ENCODE results near the gene NDUFAF7. TPM values are rescaled to one million over a fixed set of nuclear protein-coding genes. Genes with fewer than 3 reads are reported as not detected.

Gene NDUFAF7
- total and polyA plus RNA-seq, 10 of the 15 experiments (the other 5 are each of a cell fraction or from before 2014, with no cell fraction given) = 16.6 to 39.5 (median 24.3) TPM

GRCh38 chr2:37297632-37298031 is 66.2 kb downstream of the NDUFAF7 start:
- no TSS peak for BruUV-seq (replicated peaks)
- intact Hi-C loops (cut with micrococcal nuclease; ENCODE audit: unreplicated experiment) = no loop called here
- in situ Hi-C loops (cut with MboI) = no loop called here

More at GRCh38 chr2:37297632-37298031, 66.2 kb downstream of the NDUFAF7 start:
- RAD21 ChIA-PET (ENCODE audit: unreplicated experiment) = no interaction called here
- DNase-seq (ENCODE audit: low read depth, low spot score) (no peak), FAIRE-seq (no peak), ATAC-seq (no peak)
- POLR2A ChIA-PET = no interaction called here
- no peaks in the 10 kb centered on the region for H3K36me3 ChIP-seq (ENCODE audit: control insufficient read depth in 2 of 2, insufficient read depth in 2 of 2, low read length in 1 of 2)
- H3K27ac ChIP-seq (ENCODE audit: control insufficient read depth, insufficient read depth) = no peak overlapping the region
- no peak for TF ChIP-seq ZNF384 (IDR thresholded peaks at IDR 0.05; ENCODE audit: borderline replicate concordance, low read depth, low read length)
- TF ChIP-seq RCOR1 (conservative IDR thresholded peaks at IDR 0.05; ENCODE audit: low read depth, low read length) = no peak
- no peak overlapping the region for H2AFZ ChIP-seq (ENCODE audit: control insufficient read depth, low read depth, low read length)
- H3K27me3 ChIP-seq (replicated peaks in 1 of 2; ENCODE audit: control insufficient read depth in 2 of 2, insufficient read depth in 2 of 2, low read length in 1 of 2) = no peaks in the 10 kb centered on the region
- H4K20me1 ChIP-seq (ENCODE audit: control insufficient read depth, insufficient read depth) = no peaks in the 10 kb centered on the region
- CTCF ChIA-PET = no interaction called here
- no peaks in the 10 kb centered on the region for H3K79me2 ChIP-seq (ENCODE audit: control insufficient read depth, insufficient read depth, low read length)
- no peak overlapping the region for H3K9ac ChIP-seq (ENCODE audit: control insufficient read depth, insufficient read depth, low read length)
- H3K4me1 ChIP-seq (ENCODE audit: control insufficient read depth, insufficient read depth, low read length) = no peaks in the 10 kb centered on the region
- H3K4me3 ChIP-seq = no peak overlapping the region
- H3K4me2 ChIP-seq (ENCODE audit: control insufficient read depth, insufficient read depth) = no peak overlapping the region
- SMC1A ChIA-PET (ENCODE audit: uncharacterized antibody, unreplicated experiment) = no interaction called here
- H3K9me3 ChIP-seq (replicated peaks; ENCODE audit: control insufficient read depth, insufficient read depth, low read length) = no peaks in the 10 kb centered on the region

Other genes with a start within 250 kb of the NDUFAF7 start
Only the 7 nearest of the 8 such genes appear.
- 16.7 and 19.2 TPM in 2 replicates for gene GPATCH11, start 147.1 kb upstream of the NDUFAF7 start, total RNA-seq (2014; rRNA removed)
- 28.5 and 31.8 TPM in 2 replicates for gene GPATCH11, start 147.1 kb upstream of the NDUFAF7 start, total RNA-seq (2014; rRNA removed; fragmentation: Illumina TruSeq; extraction: Trizol)
- 11.8 and 13.5 TPM in 2 replicates for gene GPATCH11, start 147.1 kb upstream of the NDUFAF7 start, total RNA-seq (2021)
- gene GPATCH11, start 147.1 kb upstream of the NDUFAF7 start, polyA plus RNA-seq (2011; rRNA removed) = 15.6 and 25.2 TPM in 2 replicates
- gene GPATCH11, start 147.1 kb upstream of the NDUFAF7 start, polyA plus RNA-seq (2014; fragmentation: Illumina TruSeq; extraction: Trizol) = 30.4 and 38.6 TPM in 2 replicates
- gene GPATCH11, start 147.1 kb upstream of the NDUFAF7 start, polyA plus RNA-seq (2014; fragmentation: Nextera tagmentation; extraction: Ambion mirVana) = 10 to 100 TPM; 11.5 to 15.9 TPM
- gene GPATCH11, start 147.1 kb upstream of the NDUFAF7 start, polyA plus RNA-seq (2014; rRNA removed) = 14.6 and 16.3 TPM in 2 replicates
- gene GPATCH11, start 147.1 kb upstream of the NDUFAF7 start, polyA plus RNA-seq (2016; fragmentation: Nextera tagmentation; extraction: Ambion mirVana) = 10 to 100 TPM; 18.4 to 18.5 TPM
- 44.4 and 53.4 TPM in 2 replicates for gene EIF2AK2, start 74.7 kb upstream of the NDUFAF7 start, total RNA-seq (2014; rRNA removed)
- 59.7 and 66.5 TPM in 2 replicates for gene EIF2AK2, start 74.7 kb upstream of the NDUFAF7 start, total RNA-seq (2014; rRNA removed; fragmentation: Illumina TruSeq; extraction: Trizol)
- 69.8 and 72.9 TPM in 2 replicates for gene EIF2AK2, start 74.7 kb upstream of the NDUFAF7 start, total RNA-seq (2021)
- gene EIF2AK2, start 74.7 kb upstream of the NDUFAF7 start, polyA plus RNA-seq (2011; rRNA removed) = 70.6 and 110 TPM in 2 replicates
- 66.9 and 85.4 TPM in 2 replicates for gene EIF2AK2, start 74.7 kb upstream of the NDUFAF7 start, polyA plus RNA-seq (2014; fragmentation: Illumina TruSeq; extraction: Trizol)
- 10 to 100 TPM; 16.2 to 34.6 TPM for gene EIF2AK2, start 74.7 kb upstream of the NDUFAF7 start, polyA plus RNA-seq (2014; fragmentation: Nextera tagmentation; extraction: Ambion mirVana)
- gene EIF2AK2, start 74.7 kb upstream of the NDUFAF7 start, polyA plus RNA-seq (2014; rRNA removed) = 40.2 and 46.7 TPM in 2 replicates
- gene EIF2AK2, start 74.7 kb upstream of the NDUFAF7 start, polyA plus RNA-seq (2016; fragmentation: Nextera tagmentation; extraction: Ambion mirVana) = 10 to 100 TPM; 70.9 to 81.4 TPM
- not detected in 2 replicates for gene SULT6B1, start 43.0 kb upstream of the NDUFAF7 start, total RNA-seq (2014; rRNA removed)
- gene SULT6B1, start 43.0 kb upstream of the NDUFAF7 start, total RNA-seq (2014; rRNA removed; fragmentation: Illumina TruSeq; extraction: Trizol) = not detected in 2 replicates
- not detected in 2 replicates for gene SULT6B1, start 43.0 kb upstream of the NDUFAF7 start, total RNA-seq (2021)
- not detected in 2 replicates for gene SULT6B1, start 43.0 kb upstream of the NDUFAF7 start, polyA plus RNA-seq (2011; rRNA removed)
- not detected in 2 replicates for gene SULT6B1, start 43.0 kb upstream of the NDUFAF7 start, polyA plus RNA-seq (2014; fragmentation: Illumina TruSeq; extraction: Trizol)
- not detected for gene SULT6B1, start 43.0 kb upstream of the NDUFAF7 start, polyA plus RNA-seq (2014; fragmentation: Nextera tagmentation; extraction: Ambion mirVana)
- not detected in 2 replicates for gene SULT6B1, start 43.0 kb upstream of the NDUFAF7 start, polyA plus RNA-seq (2014; rRNA removed)
- not detected for gene SULT6B1, start 43.0 kb upstream of the NDUFAF7 start, polyA plus RNA-seq (2016; fragmentation: Nextera tagmentation; extraction: Ambion mirVana)
- gene CEBPZOS, start 35.2 kb upstream of the NDUFAF7 start, total RNA-seq (2014; rRNA removed) = 28.1 and 31.2 TPM in 2 replicates
- gene CEBPZOS, start 35.2 kb upstream of the NDUFAF7 start, total RNA-seq (2014; rRNA removed; fragmentation: Illumina TruSeq; extraction: Trizol) = 26.5 and 27.1 TPM in 2 replicates
- gene CEBPZOS, start 35.2 kb upstream of the NDUFAF7 start, total RNA-seq (2021) = 32.1 and 33.2 TPM in 2 replicates
- gene CEBPZOS, start 35.2 kb upstream of the NDUFAF7 start, polyA plus RNA-seq (2011; rRNA removed) = 47.8 and 73.5 TPM in 2 replicates
- 41.3 and 46.2 TPM in 2 replicates for gene CEBPZOS, start 35.2 kb upstream of the NDUFAF7 start, polyA plus RNA-seq (2014; fragmentation: Illumina TruSeq; extraction: Trizol)
- gene CEBPZOS, start 35.2 kb upstream of the NDUFAF7 start, polyA plus RNA-seq (2014; fragmentation: Nextera tagmentation; extraction: Ambion mirVana) = 10 to 100 TPM; 22.9 to 50.8 TPM
- 44.3 and 48.5 TPM in 2 replicates for gene CEBPZOS, start 35.2 kb upstream of the NDUFAF7 start, polyA plus RNA-seq (2014; rRNA removed)
- gene CEBPZOS, start 35.2 kb upstream of the NDUFAF7 start, polyA plus RNA-seq (2016; fragmentation: Nextera tagmentation; extraction: Ambion mirVana) = 10 to 100 TPM; 36.8 to 47.9 TPM
- gene CEBPZ, start 62 bp upstream of the NDUFAF7 start, total RNA-seq (2014; rRNA removed) = 38.0 and 46.3 TPM in 2 replicates
- gene CEBPZ, start 62 bp upstream of the NDUFAF7 start, total RNA-seq (2014; rRNA removed; fragmentation: Illumina TruSeq; extraction: Trizol) = 77.3 and 89.2 TPM in 2 replicates
- gene CEBPZ, start 62 bp upstream of the NDUFAF7 start, total RNA-seq (2021) = 57.6 and 62.0 TPM in 2 replicates
- gene CEBPZ, start 62 bp upstream of the NDUFAF7 start, polyA plus RNA-seq (2011; rRNA removed) = 29.4 and 48.4 TPM in 2 replicates
- 60.1 and 76.4 TPM in 2 replicates for gene CEBPZ, start 62 bp upstream of the NDUFAF7 start, polyA plus RNA-seq (2014; fragmentation: Illumina TruSeq; extraction: Trizol)
- gene CEBPZ, start 62 bp upstream of the NDUFAF7 start, polyA plus RNA-seq (2014; fragmentation: Nextera tagmentation; extraction: Ambion mirVana) = 10 to 100 TPM; 38.2 to 69.6 TPM
- 33.0 and 36.1 TPM in 2 replicates for gene CEBPZ, start 62 bp upstream of the NDUFAF7 start, polyA plus RNA-seq (2014; rRNA removed)
- gene CEBPZ, start 62 bp upstream of the NDUFAF7 start, polyA plus RNA-seq (2016; fragmentation: Nextera tagmentation; extraction: Ambion mirVana) = 10 to 100 TPM; 43.2 to 55.7 TPM
- 9.0 and 11.4 TPM in 2 replicates for gene PRKD3, start 93.2 kb downstream of the NDUFAF7 start, total RNA-seq (2014; rRNA removed)
- gene PRKD3, start 93.2 kb downstream of the NDUFAF7 start, total RNA-seq (2014; rRNA removed; fragmentation: Illumina TruSeq; extraction: Trizol) = 12.0 and 13.7 TPM in 2 replicates
- gene PRKD3, start 93.2 kb downstream of the NDUFAF7 start, total RNA-seq (2021) = 10.4 and 14.9 TPM in 2 replicates
- 8.2 and 10.8 TPM in 2 replicates for gene PRKD3, start 93.2 kb downstream of the NDUFAF7 start, polyA plus RNA-seq (2011; rRNA removed)
- 11.1 and 14.2 TPM in 2 replicates for gene PRKD3, start 93.2 kb downstream of the NDUFAF7 start, polyA plus RNA-seq (2014; fragmentation: Illumina TruSeq; extraction: Trizol)
- gene PRKD3, start 93.2 kb downstream of the NDUFAF7 start, polyA plus RNA-seq (2014; fragmentation: Nextera tagmentation; extraction: Ambion mirVana) = 1 to 10 TPM; 3.3 to 3.7 TPM
- 6.1 and 7.5 TPM in 2 replicates for gene PRKD3, start 93.2 kb downstream of the NDUFAF7 start, polyA plus RNA-seq (2014; rRNA removed)
- 1 to 10 TPM; 6.5 to 7.4 TPM for gene PRKD3, start 93.2 kb downstream of the NDUFAF7 start, polyA plus RNA-seq (2016; fragmentation: Nextera tagmentation; extraction: Ambion mirVana)
- 0.17 and 0.27 TPM in 2 replicates for gene QPCT, start 113.0 kb downstream of the NDUFAF7 start, total RNA-seq (2014; rRNA removed)
- 0.18 TPM in 1 of 2 replicates, not detected in the other for gene QPCT, start 113.0 kb downstream of the NDUFAF7 start, total RNA-seq (2014; rRNA removed; fragmentation: Illumina TruSeq; extraction: Trizol)
- 0.15 and 0.16 TPM in 2 replicates for gene QPCT, start 113.0 kb downstream of the NDUFAF7 start, total RNA-seq (2021)
- gene QPCT, start 113.0 kb downstream of the NDUFAF7 start, polyA plus RNA-seq (2011; rRNA removed) = 0.14 and 0.52 TPM in 2 replicates
- 0.19 TPM in 1 of 2 replicates, not detected in the other for gene QPCT, start 113.0 kb downstream of the NDUFAF7 start, polyA plus RNA-seq (2014; fragmentation: Illumina TruSeq; extraction: Trizol)
- gene QPCT, start 113.0 kb downstream of the NDUFAF7 start, polyA plus RNA-seq (2014; fragmentation: Nextera tagmentation; extraction: Ambion mirVana) = under 1 TPM; 0.14 to 0.24 TPM
- not detected in 2 replicates for gene QPCT, start 113.0 kb downstream of the NDUFAF7 start, polyA plus RNA-seq (2014; rRNA removed)
- under 1 TPM; 0.24 to 0.86 TPM for gene QPCT, start 113.0 kb downstream of the NDUFAF7 start, polyA plus RNA-seq (2016; fragmentation: Nextera tagmentation; extraction: Ambion mirVana)